Measurements from ENCODE around the gene F11R.
A peak's percentile ranks its signal among the peaks of the same experiment; 100 is the strongest.

Gene F11R

DNA sequence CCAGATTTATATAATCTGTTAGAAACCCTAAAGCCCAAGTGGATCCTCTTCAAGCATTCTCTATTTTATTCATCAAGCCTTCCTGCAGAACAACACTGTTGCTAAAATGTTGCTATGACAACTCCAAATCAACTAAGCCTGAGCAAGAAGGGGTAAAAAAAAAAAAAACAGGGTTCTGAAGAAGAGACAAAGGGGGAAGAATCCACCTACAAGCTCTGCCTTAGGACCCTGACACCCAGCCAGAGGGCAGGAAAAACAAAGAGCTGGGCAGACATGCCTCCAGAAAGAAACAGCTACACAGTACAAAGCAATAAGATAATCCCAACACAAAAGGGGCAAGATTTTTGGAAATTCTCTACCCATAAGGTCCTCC, 23.6 kb upstream of the F11R start:
- no peak for TF ChIP-seq CTCF (IDR thresholded peaks at IDR 0.05; ENCODE audit: low read depth, low read length, missing control alignments)
- in situ Hi-C loops (cut with HindIII; ENCODE audit: low sequenced_read_pairs): loop anchor here (10.0 kb wide), 1 partner anchor 100 kb away; no protein-coding TSS in a partner anchor
- no peak for DNase-seq (ENCODE audit: low read depth)
- peak overlapping the region; percentile 90 for H3K4me3 ChIP-seq (ENCODE audit: low read depth, low read length)

DNA sequence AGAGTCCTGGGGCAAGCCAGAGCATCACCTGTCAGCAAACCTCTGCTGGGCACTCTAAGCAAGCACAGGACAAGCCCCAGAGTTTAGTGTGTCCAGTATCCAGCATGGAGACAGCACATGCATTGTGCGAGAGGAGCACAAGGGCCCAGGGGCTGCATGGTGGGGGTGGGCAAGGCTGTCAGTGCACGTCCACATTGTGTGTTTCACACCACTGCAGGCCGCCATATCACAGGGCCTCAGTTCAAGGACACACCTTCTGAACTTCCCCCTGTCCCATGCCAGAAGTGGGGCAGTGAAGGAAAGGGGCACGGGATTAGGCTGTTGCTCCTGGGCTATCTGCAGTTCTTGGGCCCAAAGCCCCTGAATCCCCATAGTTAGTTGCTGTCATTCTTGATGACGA, 18.6 kb upstream of the F11R start:
- H3K4me3 ChIP-seq (ENCODE audit: low read depth, low read length): no peak overlapping the region
- no peak for TF ChIP-seq CTCF (IDR thresholded peaks at IDR 0.05; ENCODE audit: low read depth, low read length, missing control alignments)
- in situ Hi-C loops (cut with HindIII; ENCODE audit: low sequenced_read_pairs): no loop called here
- no peak for DNase-seq (ENCODE audit: low read depth)

DNA sequence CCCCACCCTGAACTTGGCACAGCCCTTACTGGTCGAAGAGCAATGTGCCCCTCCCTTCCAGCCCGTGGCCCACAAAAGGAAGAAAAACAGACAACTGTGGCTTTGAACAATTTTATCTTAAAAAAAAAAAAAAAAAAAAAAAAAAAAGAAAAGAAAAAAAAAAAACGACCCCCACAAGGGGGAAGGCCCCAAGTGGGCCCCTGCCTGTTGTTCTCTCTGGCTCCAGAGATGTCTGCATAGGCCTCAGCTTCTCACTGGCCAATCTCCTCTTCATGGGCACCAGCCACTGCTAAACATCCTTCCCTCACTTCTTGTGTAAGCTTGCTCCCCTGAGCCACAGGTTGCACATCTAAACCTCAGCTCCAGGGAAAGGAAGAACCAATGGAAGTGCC, 18.2 kb upstream of the F11R start:
- in situ Hi-C loops (cut with HindIII; ENCODE audit: low sequenced_read_pairs): no loop called here
- no peak overlapping the region for H3K4me3 ChIP-seq (ENCODE audit: low read depth, low read length)
- DNase-seq (ENCODE audit: low read depth): no peak
- no peak for TF ChIP-seq CTCF (IDR thresholded peaks at IDR 0.05; ENCODE audit: low read depth, low read length, missing control alignments)

- DNase-seq (ENCODE audit: low read depth): no peak
- peak within 1 kb of the TSS; percentile 26 for H3K4me3 ChIP-seq (ENCODE audit: low read depth, low read length)
- in situ Hi-C loops (cut with HindIII; ENCODE audit: low sequenced_read_pairs): no loop called here
- no peak for TF ChIP-seq CTCF (IDR thresholded peaks at IDR 0.05; ENCODE audit: low read depth, low read length, missing control alignments)
These were observed 17.7 kb upstream of the F11R start, which contains the start of gene TSTD1 for GRCh38 chr1:161038523-161039153. Gene TSTD1, minus strand, starts transcription at chr1:161038964. Its CDS starts 75 bp downstream, at chr1:161038889.

DNA sequence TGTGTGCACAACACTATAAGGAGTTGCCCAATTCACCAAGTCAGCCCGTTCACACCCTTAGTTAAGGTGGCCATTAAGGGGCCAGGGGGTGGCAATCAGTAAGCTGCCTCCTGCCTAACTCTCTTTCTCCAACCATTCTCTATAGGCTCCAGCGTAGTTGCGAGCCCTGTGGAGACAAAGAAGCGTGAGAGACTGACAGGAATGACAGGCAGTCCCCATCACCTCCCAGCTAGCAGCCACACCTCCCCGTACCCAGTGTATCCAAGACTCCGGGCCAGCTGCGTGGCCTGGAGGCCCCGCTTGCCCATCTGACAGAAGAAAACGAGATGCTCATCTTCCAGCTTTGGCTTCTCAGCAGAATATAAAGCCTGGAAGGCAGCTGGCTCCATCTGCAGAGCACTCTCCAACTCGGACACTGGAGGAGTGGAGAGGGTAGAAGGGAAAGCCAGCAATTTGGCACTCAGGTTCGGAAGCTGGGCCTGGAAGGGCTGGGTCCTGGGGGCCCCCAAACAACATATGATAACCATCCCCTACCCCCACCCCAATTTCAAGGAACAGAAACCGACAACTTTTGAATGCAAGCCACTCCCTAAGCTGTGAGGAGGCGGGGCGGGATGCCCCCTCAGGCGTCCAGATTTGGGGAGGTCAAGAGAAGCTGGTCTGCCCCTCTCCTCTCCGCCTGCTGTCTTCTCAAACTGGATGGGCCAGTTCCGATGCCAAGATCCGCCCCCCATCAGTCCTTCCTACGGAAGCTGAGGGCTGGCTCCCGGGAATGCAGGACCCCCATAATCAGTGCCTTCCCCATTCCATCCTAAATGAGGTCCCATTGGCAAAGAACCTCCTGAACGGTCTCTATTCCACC, 16.9 kb upstream of the F11R start:
- no peak for TF ChIP-seq CTCF (IDR thresholded peaks at IDR 0.05; ENCODE audit: low read depth, low read length, missing control alignments)
- peak overlapping the region; percentile 26 for H3K4me3 ChIP-seq (ENCODE audit: low read depth, low read length)
- DNase-seq (ENCODE audit: low read depth): no peak
- in situ Hi-C loops (cut with HindIII; ENCODE audit: low sequenced_read_pairs): no loop called here

- in situ Hi-C loops (cut with HindIII; ENCODE audit: low sequenced_read_pairs): no loop called here
- TF ChIP-seq CTCF (IDR thresholded peaks at IDR 0.05; ENCODE audit: low read depth, low read length, missing control alignments): no peak
- no peak for DNase-seq (ENCODE audit: low read depth)
- no peak overlapping the region for H3K4me3 ChIP-seq (ENCODE audit: low read depth, low read length)
These were observed 12.8 kb upstream of the F11R start for GRCh38 chr1:161033751-161034150.

Data from astrocyte of the cerebellum (primary cell).